ENCODE results near the gene TTC29. TPM values are rescaled to one million over a fixed set of nuclear protein-coding genes. Genes with fewer than 3 reads are reported as not detected.
"Not testable (repeated sequence)": the region's sequence is repeated elsewhere in the genome, so short reads cannot be mapped to it uniquely, and the experiment has no call there.

TTC29 gene
- total and polyA plus RNA-seq, 5 donors from 2014 or later = not detected

GRCh38 chr4:146699910-146700309, 245.8 kb downstream of the TTC29 start:
- Mint-ChIP-seq H3K36me3 (no peaks in the 10 kb centered on the region), H3K27me3 (peaks cover 14% of the 10 kb centered on the region), H3K4me3 (no peak overlapping the region), H3K4me1 (no peaks in the 10 kb centered on the region), H3K9me3 (peaks cover 0 to 4% (median 0%) of the 10 kb centered on the region in 7 donors), H3K27ac (no peak overlapping the region)
- Histone ChIP-seq H3K4me3 (ENCODE audit: low read depth, low read length) (no peak overlapping the region), H3K9me3 (ENCODE audit: control insufficient read depth in 2 of 2, low read length in 2 of 2) (no peaks in the 10 kb centered on the region), H3K27ac (ENCODE audit: insufficient read depth, low read length, poor library complexity, severe bottlenecking) (no peak overlapping the region), H3K4me1 (ENCODE audit: control insufficient read depth, insufficient read depth, low read length, poor library complexity, severe bottlenecking) (no peaks in the 10 kb centered on the region), H3K27me3 (ENCODE audit: control insufficient read depth, insufficient read depth, low read length) (peaks cover 3% of the 10 kb centered on the region), H3K36me3 (ENCODE audit: control insufficient read depth, insufficient read depth, low read length) (no peaks in the 10 kb centered on the region)
- ATAC-seq (ENCODE audit: low read depth in 2 of 2) = no peak
- no peak for DNase-seq

GRCh38 chr4:146674829-146675570, 270.7 kb downstream of the TTC29 start:
- Histone ChIP-seq H3K27ac (ENCODE audit: insufficient read depth, low read length, poor library complexity, severe bottlenecking) (no peak overlapping the region), H3K9me3 (ENCODE audit: control insufficient read depth in 2 of 2, low read length in 2 of 2) (no peaks in the 10 kb centered on the region), H3K27me3 (ENCODE audit: control insufficient read depth, insufficient read depth, low read length) (no peaks in the 10 kb centered on the region), H3K4me3 (ENCODE audit: low read depth, low read length) (no peak overlapping the region), H3K36me3 (ENCODE audit: control insufficient read depth, insufficient read depth, low read length) (no peaks in the 10 kb centered on the region), H3K4me1 (ENCODE audit: control insufficient read depth, insufficient read depth, low read length, poor library complexity, severe bottlenecking) (no peaks in the 10 kb centered on the region)
- Mint-ChIP-seq H3K27ac (no peak overlapping the region), H3K4me3 (no peak overlapping the region), H3K4me1 (no peaks in the 10 kb centered on the region), H3K36me3 (no peaks in the 10 kb centered on the region), H3K9me3 (peaks cover 0 to 15% (median 1%) of the 10 kb centered on the region in 7 donors), H3K27me3 (peaks cover 4% of the 10 kb centered on the region)
- no peak for DNase-seq
- ATAC-seq (ENCODE audit: low read depth in 2 of 2) = no peak

GRCh38 chr4:146663968-146664311, 281.7 kb downstream of the TTC29 start:
- not testable (repeated sequence) for H3K27ac Mint-ChIP-seq; H3K27me3 ChIP-seq (ENCODE audit: control insufficient read depth, insufficient read depth, low read length); DNase-seq; H3K27me3 Mint-ChIP-seq; H3K36me3 Mint-ChIP-seq; H3K4me3 Mint-ChIP-seq; H3K36me3 ChIP-seq (ENCODE audit: control insufficient read depth, insufficient read depth, low read length); H3K4me3 ChIP-seq (ENCODE audit: low read depth, low read length); H3K27ac ChIP-seq (ENCODE audit: insufficient read depth, low read length, poor library complexity, severe bottlenecking); ATAC-seq (ENCODE audit: low read depth in 2 of 2); H3K9me3 Mint-ChIP-seq; H3K9me3 ChIP-seq (ENCODE audit: control insufficient read depth in 2 of 2, low read length in 2 of 2); H3K4me1 ChIP-seq (ENCODE audit: control insufficient read depth, insufficient read depth, low read length, poor library complexity, severe bottlenecking); H3K4me1 Mint-ChIP-seq

- peaks cover 12% of the 10 kb centered on the region for H3K27me3 ChIP-seq (ENCODE audit: control insufficient read depth, insufficient read depth, low read length)
- ATAC-seq (ENCODE audit: low read depth in 2 of 2) (no peak), DNase-seq (no peak)
- H3K36me3 Mint-ChIP-seq = no peaks in the 10 kb centered on the region
- no peaks in the 10 kb centered on the region for H3K4me1 Mint-ChIP-seq
- no peak overlapping the region for H3K27ac Mint-ChIP-seq
- H3K27me3 Mint-ChIP-seq = peaks cover 22% of the 10 kb centered on the region
- no peaks in the 10 kb centered on the region for H3K36me3 ChIP-seq (ENCODE audit: control insufficient read depth, insufficient read depth, low read length)
- peaks cover 0 to 7% (median 2%) of the 10 kb centered on the region in 7 donors for H3K9me3 Mint-ChIP-seq
- no peaks in the 10 kb centered on the region for H3K9me3 ChIP-seq (ENCODE audit: control insufficient read depth in 2 of 2, low read length in 2 of 2)
- no peak overlapping the region for H3K4me3 ChIP-seq (ENCODE audit: low read depth, low read length)
- H3K4me3 Mint-ChIP-seq = no peak overlapping the region
- H3K27ac ChIP-seq (ENCODE audit: insufficient read depth, low read length, poor library complexity, severe bottlenecking) = no peak overlapping the region
- no peaks in the 10 kb centered on the region for H3K4me1 ChIP-seq (ENCODE audit: control insufficient read depth, insufficient read depth, low read length, poor library complexity, severe bottlenecking)
These were observed 284.3 kb downstream of the TTC29 start for GRCh38 chr4:146661367-146661766.
